GM12874 (cell line): ENCODE data around the gene SNCB.

Source experiments
- TF ChIP-seq, protein P1 (sequence below): IDR thresholded peaks from 2 replicates; pipeline ENCODE4 v1.5.1; 2011; ENCODE audit warnings: low read depth, mild to moderate bottlenecking, control low read depth, low read length, moderate library complexity; ENCODE audit not compliant: insufficient read depth

Gene SNCB

DNA sequence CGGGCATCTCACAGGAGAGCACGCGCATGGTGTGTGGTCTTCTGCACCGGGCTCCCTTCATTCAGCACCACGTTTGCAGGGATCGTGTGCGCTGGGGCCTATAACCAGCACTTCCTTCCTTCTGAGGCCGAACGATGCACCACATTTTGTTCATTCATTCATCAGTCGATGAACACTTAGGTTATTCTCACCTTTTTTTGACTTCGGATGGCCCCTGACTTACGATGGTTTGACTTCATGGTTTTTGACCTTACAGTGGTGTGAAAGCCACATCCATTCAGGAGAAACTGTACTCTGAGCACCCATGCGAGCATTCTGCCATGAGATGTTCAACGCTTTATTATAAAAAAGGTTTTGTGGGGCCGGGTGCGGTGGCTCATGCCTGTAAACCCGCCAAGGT is 44.5 kb upstream of the SNCB start:
- TF ChIP-seq, protein P1, sequence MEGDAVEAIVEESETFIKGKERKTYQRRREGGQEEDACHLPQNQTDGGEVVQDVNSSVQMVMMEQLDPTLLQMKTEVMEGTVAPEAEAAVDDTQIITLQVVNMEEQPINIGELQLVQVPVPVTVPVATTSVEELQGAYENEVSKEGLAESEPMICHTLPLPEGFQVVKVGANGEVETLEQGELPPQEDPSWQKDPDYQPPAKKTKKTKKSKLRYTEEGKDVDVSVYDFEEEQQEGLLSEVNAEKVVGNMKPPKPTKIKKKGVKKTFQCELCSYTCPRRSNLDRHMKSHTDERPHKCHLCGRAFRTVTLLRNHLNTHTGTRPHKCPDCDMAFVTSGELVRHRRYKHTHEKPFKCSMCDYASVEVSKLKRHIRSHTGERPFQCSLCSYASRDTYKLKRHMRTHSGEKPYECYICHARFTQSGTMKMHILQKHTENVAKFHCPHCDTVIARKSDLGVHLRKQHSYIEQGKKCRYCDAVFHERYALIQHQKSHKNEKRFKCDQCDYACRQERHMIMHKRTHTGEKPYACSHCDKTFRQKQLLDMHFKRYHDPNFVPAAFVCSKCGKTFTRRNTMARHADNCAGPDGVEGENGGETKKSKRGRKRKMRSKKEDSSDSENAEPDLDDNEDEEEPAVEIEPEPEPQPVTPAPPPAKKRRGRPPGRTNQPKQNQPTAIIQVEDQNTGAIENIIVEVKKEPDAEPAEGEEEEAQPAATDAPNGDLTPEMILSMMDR: no peak

DNA sequence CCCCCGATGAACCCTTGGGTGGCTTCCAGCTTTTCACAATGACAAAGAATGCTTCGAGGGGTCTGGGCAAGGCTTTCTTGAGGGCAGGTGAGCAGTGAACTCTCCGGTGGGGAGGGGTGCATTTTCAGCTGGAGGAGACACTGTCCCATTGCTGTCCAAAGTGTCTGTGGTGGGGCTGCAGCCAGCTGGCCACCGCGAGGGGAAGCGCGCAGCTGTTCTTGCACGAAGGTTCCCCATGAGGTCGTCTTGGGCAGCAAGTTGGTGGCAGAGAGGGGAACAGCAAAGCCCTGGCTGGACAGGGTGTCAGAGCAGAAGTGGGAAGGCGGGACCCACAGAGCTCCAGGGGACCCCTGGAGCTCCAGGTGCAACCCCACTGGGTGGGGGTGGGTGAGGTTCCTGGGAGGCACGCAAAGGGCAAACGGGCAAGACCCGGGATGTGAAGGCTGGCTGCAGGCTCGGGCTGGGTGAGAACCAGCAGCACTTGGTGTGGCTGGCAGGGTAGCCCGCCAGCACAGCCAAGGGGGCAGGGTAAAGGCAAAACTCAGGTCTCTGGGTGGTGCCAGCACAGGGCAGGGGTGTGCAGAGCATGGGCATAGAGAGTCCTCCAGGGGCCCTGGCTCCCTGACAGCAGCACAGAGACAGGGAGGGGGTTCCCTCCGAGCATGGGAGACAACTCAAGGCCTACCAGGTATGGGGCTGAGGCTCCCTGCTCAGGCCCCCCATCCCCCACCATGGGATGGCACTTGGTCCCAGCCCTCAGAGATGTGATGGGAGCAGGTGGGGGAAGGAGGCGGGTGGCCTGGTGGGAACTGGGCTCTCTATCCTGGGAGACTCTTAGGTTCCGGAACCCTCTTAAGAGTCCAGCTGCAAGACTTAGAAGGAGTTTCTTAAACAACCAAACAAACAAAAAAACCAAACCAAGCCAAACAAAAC is 43.6 kb upstream of the SNCB start:
- TF ChIP-seq, protein P1: no peak

DNA sequence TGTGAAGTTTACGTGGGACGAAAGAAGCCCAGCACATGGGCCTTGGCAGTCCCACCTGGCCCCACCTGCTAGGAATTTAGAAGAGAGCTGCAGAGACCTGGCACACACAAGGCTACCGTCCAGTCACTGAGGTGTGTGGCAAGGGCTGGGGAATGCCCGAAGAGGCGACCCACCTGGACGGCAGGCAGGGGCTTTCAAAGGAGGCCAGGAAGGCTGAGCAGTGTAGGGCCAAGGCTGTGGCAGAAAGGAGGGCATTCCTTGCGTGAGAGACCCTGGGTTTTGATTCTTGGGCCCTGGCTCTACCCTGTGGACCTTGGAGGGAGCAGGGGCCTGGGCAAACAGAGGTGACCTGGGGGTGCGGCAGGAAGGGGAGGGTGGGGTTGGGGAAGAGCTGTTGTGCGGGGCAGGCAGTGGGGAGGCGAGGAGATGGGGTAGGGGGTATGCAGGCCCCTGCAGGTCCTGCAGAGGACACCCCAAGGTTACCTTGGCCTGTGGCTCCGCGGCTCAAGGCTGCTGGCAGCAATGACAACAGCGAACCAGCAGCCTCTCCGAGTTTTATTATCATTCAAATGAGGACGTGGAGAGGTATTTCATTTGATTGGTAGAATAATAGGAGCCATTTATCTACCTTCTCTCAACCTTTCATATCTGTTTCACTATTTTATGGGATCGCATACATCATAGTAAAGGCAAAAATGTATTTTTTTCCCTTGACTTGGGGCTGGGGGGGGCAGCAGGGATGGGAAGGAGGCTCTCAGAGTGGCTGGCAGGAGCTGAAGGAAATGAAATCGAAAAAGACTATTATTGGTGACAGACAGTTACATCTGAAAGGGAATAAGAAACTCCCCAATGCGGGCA is 41.8 kb upstream of the SNCB start:
- TF ChIP-seq, protein P1: no peak

DNA sequence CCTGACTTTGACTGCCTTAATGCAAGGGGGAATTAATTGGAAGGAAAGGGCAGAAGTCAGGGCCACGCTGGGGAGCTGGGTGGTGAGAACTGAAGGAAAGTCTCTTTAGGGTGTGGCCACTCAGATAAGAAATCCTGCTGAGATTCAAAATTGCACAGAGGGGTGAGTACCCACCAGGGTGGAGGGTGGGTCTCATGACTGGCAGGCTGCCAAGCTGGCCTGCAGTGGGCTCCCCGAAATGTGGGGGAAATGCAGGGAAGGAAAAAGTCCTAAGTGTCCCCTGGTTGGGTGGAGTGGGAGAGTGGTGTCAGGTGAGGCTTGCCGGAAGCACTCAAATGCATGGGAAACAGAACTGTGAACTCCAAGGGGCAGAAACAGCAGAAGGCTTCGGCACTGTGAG is 41.1 kb upstream of the SNCB start:
- TF ChIP-seq, protein P1: no peak

DNA sequence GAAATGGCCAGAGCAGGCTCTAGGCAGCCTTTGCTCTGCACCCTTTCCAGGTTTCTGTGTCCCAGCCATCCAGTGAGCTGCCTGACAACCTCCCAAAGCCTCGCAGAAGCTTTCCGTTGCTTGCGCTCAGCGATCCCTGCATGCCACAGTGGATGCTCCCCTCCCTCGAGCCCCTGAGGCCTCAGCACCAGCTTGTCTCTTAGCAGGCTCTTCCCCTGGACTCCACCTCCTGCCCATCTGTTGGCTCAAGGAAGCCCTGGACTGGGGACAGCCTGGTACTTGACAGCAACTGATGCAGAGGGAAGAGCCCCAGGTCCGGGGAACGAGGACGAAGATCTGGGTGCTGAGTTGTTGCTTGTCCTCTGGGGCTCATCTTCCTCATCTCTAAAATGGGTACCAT is 40.1 kb upstream of the SNCB start:
- TF ChIP-seq, protein P1: no peak

DNA sequence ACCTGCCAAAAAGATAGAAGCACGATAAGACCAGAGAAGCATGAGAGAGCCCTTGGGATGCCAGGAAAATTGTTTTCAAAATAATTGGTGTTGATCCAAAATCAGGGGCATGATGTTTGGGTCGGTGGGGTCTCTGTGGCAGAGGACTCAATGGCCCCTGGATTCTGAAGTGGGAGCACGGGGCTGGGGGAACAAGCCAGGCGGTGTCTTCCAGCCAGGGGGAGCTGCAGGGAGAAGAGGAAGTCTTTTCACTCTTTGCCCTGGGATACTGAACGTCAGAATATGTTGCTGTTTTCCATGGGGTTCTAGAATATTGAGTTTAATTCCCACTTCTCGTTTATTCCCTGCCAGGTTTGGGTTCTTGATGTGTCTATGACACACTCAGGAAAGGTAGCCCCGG is 37.3 kb upstream of the SNCB start:
- TF ChIP-seq, protein P1: no peak

DNA sequence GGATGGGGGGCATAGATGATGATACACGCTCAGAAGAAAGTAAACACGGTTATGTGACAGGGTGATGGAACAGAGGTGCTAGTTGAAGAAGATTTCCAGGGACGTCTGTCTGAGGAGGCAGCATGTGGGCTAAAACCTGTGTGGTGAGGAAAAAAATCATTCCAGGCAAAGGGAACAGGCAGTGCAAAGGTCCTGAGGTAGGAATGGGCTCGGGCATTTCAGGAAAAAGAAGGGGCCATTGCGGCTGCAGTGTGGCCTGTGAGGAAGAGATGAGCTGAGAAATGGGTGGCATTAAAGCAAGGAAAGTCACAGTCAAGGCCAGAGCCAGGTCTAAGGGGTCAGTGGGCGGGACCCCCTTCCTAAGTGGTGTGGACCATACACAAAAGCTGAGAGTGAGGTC is 35.2 kb upstream of the SNCB start:
- TF ChIP-seq, protein P1: no peak
